Stimulated activated CD8-positive, alpha-beta memory T cell treated with anti-CD3 and anti-CD28 coated beads, Interleukin-7, amount 100 ng/mL, for 4 hours (primary cell): ENCODE data around the gene CADM1.

Experiments used
- DNase-seq, 2 donors: peaks; one replicate each; pipeline ENCODE4 v3.0.0-alpha.2; 2020; ENCODE audit warnings: low read depth in 2 of 2

CADM1 gene

GRCh38 chr11:115317277-115318185, 186.7 kb downstream of the CADM1 start:
- no peak for DNase-seq

DNA sequence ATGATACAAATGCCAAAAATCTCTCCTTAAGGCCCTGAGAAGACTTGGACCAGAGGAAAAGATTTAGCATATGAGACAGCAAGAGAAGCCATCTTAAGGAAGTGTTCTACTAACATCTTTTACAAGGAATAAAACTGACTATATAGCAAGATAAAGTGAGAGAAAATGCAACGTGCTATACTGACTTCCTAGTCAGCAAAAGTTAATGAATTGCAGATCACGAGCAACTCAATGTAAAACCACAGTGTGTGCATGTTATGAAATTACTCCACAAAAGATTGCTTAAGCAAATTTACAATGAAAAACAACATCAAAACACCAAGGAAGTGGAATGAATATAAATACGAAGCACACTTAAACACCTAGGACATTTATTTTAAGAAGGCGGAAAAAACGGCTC, 187.5 kb downstream of the CADM1 start:
- no peak for DNase-seq

GRCh38 chr11:115314330-115314920, 189.8 kb downstream of the CADM1 start:
- DNase-seq = no peak

- no peak for DNase-seq
Observed at GRCh38 chr11:115313224-115313838, 190.9 kb downstream of the CADM1 start.

- no peak for DNase-seq
Observed at GRCh38 chr11:115311949-115312348, 192.3 kb downstream of the CADM1 start.

- DNase-seq = no peak
Observed at GRCh38 chr11:115306689-115307088, 197.5 kb downstream of the CADM1 start.

GRCh38 chr11:115304774-115305472, 199.3 kb downstream of the CADM1 start:
- DNase-seq = no peak

DNA sequence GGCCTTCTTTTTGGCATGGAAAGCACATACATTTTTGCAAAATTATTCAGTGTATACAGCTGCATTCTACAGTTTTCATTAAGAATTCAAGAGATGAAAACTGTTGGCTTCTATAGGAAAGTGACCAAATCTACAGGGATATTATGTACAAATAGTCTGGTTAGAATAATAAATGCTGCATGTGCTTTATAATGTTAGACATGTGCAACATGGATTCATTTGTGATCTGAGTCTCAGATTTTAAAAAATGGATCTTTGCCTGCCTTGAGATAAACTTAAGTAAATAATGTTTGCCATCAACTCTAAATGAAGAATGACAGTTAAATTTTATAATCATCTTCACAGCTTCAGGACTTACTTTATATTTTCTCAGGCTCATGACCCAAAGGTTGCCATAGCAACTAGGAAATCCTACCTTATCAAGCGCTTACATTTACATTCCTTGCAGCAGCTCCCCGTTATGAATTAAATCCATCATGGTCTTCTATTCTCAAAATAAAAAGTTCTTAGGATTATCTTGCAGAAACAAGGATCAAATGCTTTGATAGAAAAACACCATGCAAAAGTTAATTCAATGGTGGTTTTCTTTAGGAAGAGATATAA, 200.2 kb downstream of the CADM1 start:
- DNase-seq = no peak

- DNase-seq = no peak
Observed at GRCh38 chr11:115302946-115303703, 201.1 kb downstream of the CADM1 start.

DNA sequence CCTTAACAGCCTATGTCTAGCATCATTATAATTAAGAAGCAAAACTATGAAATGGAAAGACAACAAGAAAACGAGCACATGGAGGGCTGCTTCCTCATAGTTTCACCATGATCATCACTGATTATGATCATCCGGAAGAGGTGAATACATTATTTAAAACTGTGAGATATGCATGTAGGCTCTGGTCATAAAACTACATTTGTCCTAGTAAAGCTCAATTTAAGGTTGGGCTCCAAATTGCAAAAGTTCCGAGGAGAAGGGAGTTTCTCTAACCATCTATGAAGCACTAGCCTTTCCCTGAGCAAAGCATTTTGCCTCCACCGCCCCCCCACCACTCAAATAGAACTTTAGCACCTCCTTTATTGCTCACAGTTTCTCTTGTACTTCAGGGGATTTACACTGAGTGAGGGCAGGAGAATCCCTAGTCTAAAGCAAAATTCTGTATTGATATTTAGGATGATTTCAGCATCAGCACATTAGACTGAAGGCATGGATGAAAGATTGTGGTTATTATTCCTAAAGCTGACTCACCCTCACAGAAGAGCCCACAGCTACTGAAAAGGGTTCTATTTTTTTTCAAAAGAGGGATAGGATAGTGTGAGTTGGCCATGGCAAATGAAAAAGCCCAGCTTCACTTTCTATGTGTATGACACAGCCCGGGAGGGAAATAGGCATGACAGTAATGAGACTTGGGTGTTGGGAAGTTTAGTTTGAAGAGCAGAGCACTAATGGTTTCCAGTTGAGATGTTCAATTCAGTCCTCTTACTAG, 203.4 kb downstream of the CADM1 start:
- no peak for DNase-seq

DNA sequence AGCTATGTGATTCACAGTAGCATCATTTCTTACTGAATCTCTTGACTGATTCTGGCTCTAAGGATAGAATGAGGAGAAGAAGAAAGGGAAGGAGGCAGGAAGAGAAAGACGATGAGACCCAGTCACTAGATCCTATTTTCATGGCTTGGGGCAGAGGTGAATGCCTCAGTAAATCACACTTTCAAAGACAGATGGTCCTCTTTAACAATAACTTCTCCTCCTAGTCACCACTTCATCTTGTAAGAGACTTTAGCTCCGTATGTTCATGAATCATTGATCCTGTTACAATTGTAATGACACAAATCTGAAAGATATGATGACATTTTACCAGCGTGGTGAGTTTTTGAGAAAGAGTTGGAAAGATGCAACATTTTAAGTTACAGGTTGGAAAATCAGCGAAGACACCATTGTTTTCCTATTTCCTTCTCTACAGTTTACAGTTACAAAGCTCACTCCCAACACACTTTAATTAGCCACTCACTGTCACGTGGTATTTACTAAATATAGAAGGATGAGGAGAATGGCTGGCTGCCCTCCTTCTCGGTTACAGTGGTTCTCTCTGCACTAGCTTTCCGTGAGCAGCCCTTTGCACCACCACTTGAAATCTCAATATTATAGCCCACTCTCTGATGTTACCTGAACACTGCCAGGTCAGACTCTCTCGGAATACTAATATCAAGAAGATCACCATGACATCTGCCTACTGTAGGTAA, 205.8 kb downstream of the CADM1 start:
- DNase-seq = no peak

GRCh38 chr11:115297330-115297729, 206.9 kb downstream of the CADM1 start:
- no peak for DNase-seq

DNA sequence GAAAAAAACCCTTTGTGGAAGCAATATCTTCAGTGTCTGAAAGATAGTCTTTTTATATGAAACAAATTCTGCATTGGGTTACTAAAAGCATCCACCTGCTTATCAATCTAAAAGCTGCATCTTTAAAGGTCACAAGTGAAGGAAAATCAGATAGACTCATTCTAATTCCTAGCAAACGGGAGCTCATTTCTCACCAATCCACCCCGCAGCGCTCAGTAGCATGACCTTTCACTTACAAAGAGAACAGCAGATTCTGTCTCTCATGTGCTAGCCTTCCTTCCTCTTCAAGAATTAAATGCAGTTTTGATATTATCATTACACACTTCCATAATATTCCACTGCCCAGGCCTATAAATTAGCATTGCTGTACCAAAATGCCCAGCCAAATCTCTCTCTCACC, 212.9 kb downstream of the CADM1 start:
- no peak for DNase-seq

GRCh38 chr11:115290893-115291292, 213.3 kb downstream of the CADM1 start:
- no peak for DNase-seq

GRCh38 chr11:115290479-115290878, 213.7 kb downstream of the CADM1 start:
- no peak for DNase-seq

- no peak for DNase-seq
Observed at GRCh38 chr11:115287266-115287665, 216.9 kb downstream of the CADM1 start.

- no peak for DNase-seq
Observed at GRCh38 chr11:115286614-115287013, 217.6 kb downstream of the CADM1 start.

GRCh38 chr11:115284773-115285172, 219.4 kb downstream of the CADM1 start:
- DNase-seq = no peak

DNA sequence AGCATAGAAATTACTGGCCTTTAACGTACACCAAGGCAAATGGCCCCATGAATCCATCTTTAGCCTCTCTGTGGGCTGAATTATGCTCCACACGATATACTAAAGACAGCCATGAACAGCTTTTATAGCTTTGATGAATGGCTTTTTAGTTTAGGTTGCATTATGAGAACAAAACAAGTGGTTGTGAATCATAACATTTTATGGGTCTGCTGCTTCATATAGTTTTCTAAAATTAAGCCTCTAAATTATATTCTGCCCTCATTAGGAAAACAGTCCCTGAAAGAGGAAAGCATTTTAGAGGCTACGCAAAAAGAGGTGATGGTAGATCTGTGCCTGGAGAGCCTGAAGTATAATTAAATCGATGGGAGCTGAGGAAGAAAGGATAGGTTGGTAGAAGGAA, 221.3 kb downstream of the CADM1 start:
- no peak for DNase-seq

GRCh38 chr11:115280775-115281174, 223.4 kb downstream of the CADM1 start:
- no peak for DNase-seq
